Keratinocyte (primary cell): ENCODE results near the gene DPF3. TPM values are rescaled to one million over a fixed set of nuclear protein-coding genes. Genes with fewer than 3 reads are reported as not detected.

Experiments used
- DNase-seq: peaks from one replicate; pipeline ENCODE4 v3.0.0-alpha.2; 2011; ENCODE audit warnings: low read depth, missing footprints, low spot score
- FAIRE-seq: peaks from 2 replicates; lab custom pipeline; 2011; peaks lifted over from hg19 to GRCh38; lab: Jason Lieb, UNC
- H2AFZ ChIP-seq: 2 replicates; pipeline ENCODE4 v1.6.0; 2012; ENCODE audit warnings: low read length, control low read depth, inconsistent platforms; ENCODE audit not compliant: control insufficient read depth
- H3K27ac ChIP-seq: 2 replicates; pipeline ENCODE4 v1.5.1; 2011; ENCODE audit warnings: low read length; ENCODE audit not compliant: control insufficient read depth, insufficient read depth
- H3K27me3 ChIP-seq: 3 replicates; pipeline ENCODE4 v1.6.0; 2011; ENCODE audit warnings: low read length; ENCODE audit not compliant: control insufficient read depth, insufficient read depth; ENCODE audit errors: extremely low read depth
- H3K36me3 ChIP-seq, 2 experiments: 2 replicates in 1 of 2; 3 replicates in 1 of 2; pipeline ENCODE4 v1.5.1; 2011; ENCODE audit warnings: low read length in 2 of 2, mild to moderate bottlenecking in 1 of 2; ENCODE audit not compliant: control insufficient read depth in 2 of 2, insufficient read depth in 2 of 2; ENCODE audit errors: extremely low read depth in 1 of 2
- H3K4me1 ChIP-seq: 3 replicates; pipeline ENCODE4 v1.5.1; 2011; ENCODE audit warnings: low read length; ENCODE audit not compliant: control insufficient read depth, insufficient read depth; ENCODE audit errors: extremely low read depth
- H3K4me2 ChIP-seq: 3 replicates; pipeline ENCODE4 v1.6.0; 2011; ENCODE audit warnings: low read depth, low read length; ENCODE audit not compliant: control insufficient read depth, insufficient read depth; ENCODE audit errors: extremely low read depth
- H3K4me3 ChIP-seq, 3 experiments: fragments of 200-600 bp in 1 of 3; sonication (generic) in 1 of 3; 2 replicates in 2 of 3; 3 replicates in 1 of 3; pipeline ENCODE4 v1.5.1; 2011 to 2016; ENCODE audit warnings: low read length in 3 of 3, mild to moderate bottlenecking in 3 of 3, control low read depth in 2 of 3, inconsistent platforms in 1 of 3, low read depth in 1 of 3, mixed read lengths in 1 of 3, mixed run types in 1 of 3, moderate library complexity in 1 of 3; ENCODE audit not compliant: control insufficient read depth in 2 of 3, insufficient read depth in 2 of 3; ENCODE audit errors: extremely low read depth in 1 of 3
- H3K79me2 ChIP-seq: 2 replicates; pipeline ENCODE4 v1.6.0; 2012; ENCODE audit warnings: low read length; ENCODE audit not compliant: control insufficient read depth, insufficient read depth
- H3K9ac ChIP-seq: 3 replicates; pipeline ENCODE4 v1.6.0; 2011; ENCODE audit warnings: low read length; ENCODE audit not compliant: control insufficient read depth, insufficient read depth; ENCODE audit errors: extremely low read depth
- H3K9me1 ChIP-seq: 3 replicates; pipeline ENCODE4 v1.6.0; 2011; ENCODE audit warnings: low read length; ENCODE audit not compliant: control insufficient read depth, insufficient read depth; ENCODE audit errors: extremely low read depth
- H3K9me3 ChIP-seq: 2 replicates; pipeline ENCODE4 v1.5.1; 2012; ENCODE audit warnings: low read depth, low read length; ENCODE audit not compliant: control insufficient read depth
- H4K20me1 ChIP-seq: 3 replicates; pipeline ENCODE4 v1.6.0; 2011; ENCODE audit warnings: low read length; ENCODE audit not compliant: control insufficient read depth, insufficient read depth; ENCODE audit errors: extremely low read depth
- CTCF ChIP-seq, 3 experiments: IDR thresholded peaks in 1 of 3; conservative IDR thresholded peaks in 1 of 3; optimal IDR thresholded peaks in 1 of 3; 2 replicates in 2 of 3; 3 replicates in 1 of 3; pipeline versions ENCODE3 to v1.5.1; 2011; ENCODE audit warnings: low read length in 3 of 3, mild to moderate bottlenecking in 3 of 3, moderate library complexity in 2 of 3, control low read depth in 1 of 3, inconsistent platforms in 1 of 3; ENCODE audit not compliant: insufficient read depth in 2 of 3; ENCODE audit errors: extremely low read depth in 1 of 3
- EZH2 ChIP-seq: IDR thresholded peaks from one replicate; pipeline ENCODE4 v1.6.1; 2012; ENCODE audit warnings: inconsistent platforms, mild to moderate bottlenecking, low read length, moderate library complexity
- dilution Hi-C: fragments of 300-500 bp; cut with MboI; formaldehyde crosslinking; loops from one replicate; pipeline ENCODE4 v1.7.0; 2020; ENCODE audit warnings: low sequenced_read_pairs; ENCODE audit not compliant: extremely low pct_ligation_motif_present
- polyA plus RNA-seq, 5 experiments: library from polyadenylated mRNA; depleted of rRNA in 3 of 5; stranded (reverse) in 3 of 5; stranded (forward) in 1 of 5; unstranded in 1 of 5; fragments of >200 nt; gene quantifications; 1 replicate in 1 of 5; 2 replicates in 3 of 5; 3 replicates in 1 of 5; pipeline versions ENCODE4 v1.2.1 to v1.2.3, GENCODE V29; 2011 to 2012; ENCODE audit warnings: missing spikeins in 2 of 5, low read depth in 1 of 5, low replicate concordance in 1 of 5

DPF3 gene
- polyA plus RNA-seq, 1 donor (not counting 4 experiments of a cell fraction or from before 2014, with no cell fraction given) = 1.1 TPM

GRCh38 chr14:72679141-72679535 is 214.8 kb downstream of the DPF3 start:
- dilution Hi-C loops = no loop called here
- FAIRE-seq = no peak
- DNase-seq = no peak
- H3K4me2 ChIP-seq = no peak overlapping the region
- H3K79me2 ChIP-seq = no peaks in the 10 kb centered on the region
- H3K9ac ChIP-seq = no peak overlapping the region
- no peaks in the 10 kb centered on the region for H3K9me3 ChIP-seq
- H3K4me3 ChIP-seq = no peak overlapping the region
- peaks cover 9% of the 10 kb centered on the region for H3K4me1 ChIP-seq
- TF ChIP-seq EZH2 = no peak
- no peak for TF ChIP-seq CTCF (optimal IDR thresholded peaks at IDR 0.05 in 1 of 3, IDR thresholded peaks at IDR 0.05 in 1 of 3, conservative IDR thresholded peaks at IDR 0.05 in 1 of 3; ENCODE audit: extremely low read depth in 1 of 3, insufficient read depth in 2 of 3, low read length in 3 of 3)
- H3K36me3 ChIP-seq = no peaks in the 10 kb centered on the region
- no peaks in the 10 kb centered on the region for H3K9me1 ChIP-seq
- H2AFZ ChIP-seq = no peak overlapping the region
- H3K27me3 ChIP-seq = no peaks in the 10 kb centered on the region
- H4K20me1 ChIP-seq = no peaks in the 10 kb centered on the region
- no peak overlapping the region for H3K27ac ChIP-seq

- TF ChIP-seq EZH2 (no peak), CTCF (optimal IDR thresholded peaks at IDR 0.05 in 1 of 3, IDR thresholded peaks at IDR 0.05 in 1 of 3, conservative IDR thresholded peaks at IDR 0.05 in 1 of 3; ENCODE audit: extremely low read depth in 1 of 3, insufficient read depth in 2 of 3, low read length in 3 of 3) (no peak)
- no peak overlapping the region for H3K27ac ChIP-seq
- H3K4me3 ChIP-seq = no peak overlapping the region
- FAIRE-seq (no peak), DNase-seq (no peak)
- no peaks in the 10 kb centered on the region for H3K9me1 ChIP-seq
- no peaks in the 10 kb centered on the region for H3K36me3 ChIP-seq
- dilution Hi-C loops = no loop called here
- no peaks in the 10 kb centered on the region for H3K27me3 ChIP-seq
- H3K4me2 ChIP-seq = no peak overlapping the region
- H2AFZ ChIP-seq = no peak overlapping the region
- no peaks in the 10 kb centered on the region for H3K79me2 ChIP-seq
- H4K20me1 ChIP-seq = no peaks in the 10 kb centered on the region
- H3K9me3 ChIP-seq = no peaks in the 10 kb centered on the region
- no peak overlapping the region for H3K9ac ChIP-seq
- peaks cover 9% of the 10 kb centered on the region for H3K4me1 ChIP-seq
These were observed 215.5 kb downstream of the DPF3 start for GRCh38 chr14:72678356-72678755.
